SU-DHL-6 (cell line): ENCODE measurements around the gene CACNA2D1.

Experiments used
- H2AFZ ChIP-seq: fragments of 200-600 bp; sonication (generic); 2 replicates; pipeline ENCODE4 v1.6.1; 2014; ENCODE audit warnings: low read depth, mild to moderate bottlenecking, moderate library complexity, mixed read lengths, antibody characterized with exemption, low read length; ENCODE audit not compliant: severe bottlenecking
- H3F3A ChIP-seq: fragments of 200-600 bp; shearing (Covaris generic); 2 replicates; pipeline ENCODE4 v1.6.0; 2016; ENCODE audit warnings: antibody characterized with exemption, mild to moderate bottlenecking; ENCODE audit not compliant: insufficient read depth
- H3K27ac ChIP-seq: fragments of 200-600 bp; sonication (generic); 2 replicates; pipeline ENCODE4 v1.5.1; 2016; ENCODE audit warnings: low read depth, mild to moderate bottlenecking, low read length, moderate library complexity, mixed read lengths
- H3K27me3 ChIP-seq: fragments of 200-600 bp; sonication (generic), shearing (Covaris generic); 2 replicates; pipeline ENCODE4 v1.6.0; 2014; ENCODE audit warnings: mild to moderate bottlenecking, low read length
- H3K36me3 ChIP-seq: fragments of 200-600 bp; sonication (generic); 2 replicates; pipeline ENCODE4 v1.6.1; 2014; ENCODE audit warnings: mild to moderate bottlenecking, low read length, mixed read lengths
- H3K4me2 ChIP-seq: fragments of 300-600, 200-600 bp; shearing (Covaris generic), sonication (generic); 2 replicates; pipeline ENCODE4 v1.6.0; 2014; ENCODE audit warnings: low read length, low read depth, mild to moderate bottlenecking; ENCODE audit not compliant: poor library complexity, severe bottlenecking
- H3K4me3 ChIP-seq: fragments of 200-600 bp; sonication (generic); 2 replicates; pipeline ENCODE4 v1.5.1; 2014; ENCODE audit warnings: antibody characterized with exemption, low read length, mild to moderate bottlenecking, mixed read lengths; ENCODE audit not compliant: insufficient read depth, poor library complexity, severe bottlenecking
- H3K79me2 ChIP-seq: fragments of 200-600 bp; sonication (generic); 2 replicates; pipeline ENCODE4 v1.6.1; 2014; ENCODE audit warnings: mild to moderate bottlenecking, low read length, moderate library complexity; ENCODE audit not compliant: insufficient read depth
- H3K9ac ChIP-seq: fragments of 200-600 bp; sonication (generic); 2 replicates; pipeline ENCODE4 v1.7.0; 2014; ENCODE audit warnings: mild to moderate bottlenecking, low read length
- H3K9me2 ChIP-seq: fragments of 200-600 bp; sonication (generic); replicated peaks from 2 replicates; pipeline ENCODE4 v1.6.1; 2014; ENCODE audit warnings: low read length; ENCODE audit not compliant: insufficient read depth
- H3K9me3 ChIP-seq: fragments of 200-600 bp; sonication (generic); 2 replicates; pipeline ENCODE4 v1.6.1; 2014; ENCODE audit warnings: low read length, mixed read lengths; ENCODE audit not compliant: insufficient read depth
- H4K20me1 ChIP-seq: fragments of 200-600 bp; sonication (generic); 2 replicates; pipeline ENCODE4 v1.6.1; 2014; ENCODE audit warnings: low read depth, mild to moderate bottlenecking, antibody characterized with exemption, low read length, moderate library complexity, mixed read lengths
- CTCF ChIP-seq: fragments of 200-600 bp; sonication (generic); IDR thresholded peaks from one replicate; pipeline ENCODE4 v1.5.1; 2017; ENCODE audit warnings: antibody characterized with exemption, mild to moderate bottlenecking, low read length, moderate library complexity; ENCODE audit not compliant: insufficient read depth, poor library complexity, severe bottlenecking
- EZH2phosphoT487 ChIP-seq: fragments of 200-600 bp; sonication (generic), shearing (Covaris generic); conservative IDR thresholded peaks from 2 replicates; pipeline ENCODE4 v1.6.1; 2018; ENCODE audit warnings: mild to moderate bottlenecking, antibody characterized with exemption, low read length, moderate library complexity, mixed read lengths

CACNA2D1 gene

GRCh38 chr7:82200601-82201000, 243.0 kb downstream of the CACNA2D1 start:
- no peak overlapping the region for H2AFZ ChIP-seq
- H3K4me2 ChIP-seq, result no peak overlapping the region
- no peaks in the 10 kb centered on the region for H3K9me2 ChIP-seq
- no peaks in the 10 kb centered on the region for H4K20me1 ChIP-seq
- H3F3A ChIP-seq, result no peaks in the 10 kb centered on the region
- no peak overlapping the region for H3K27ac ChIP-seq
- H3K9me3 ChIP-seq, result no peaks in the 10 kb centered on the region
- H3K79me2 ChIP-seq, result no peaks in the 10 kb centered on the region
- H3K27me3 ChIP-seq, result no peaks in the 10 kb centered on the region
- no peak overlapping the region for H3K4me3 ChIP-seq
- no peaks in the 10 kb centered on the region for H3K36me3 ChIP-seq
- no peak overlapping the region for H3K9ac ChIP-seq
- TF ChIP-seq CTCF, result no peak
- no peak for TF ChIP-seq EZH2phosphoT487

GRCh38 chr7:82194016-82194643, 249.4 kb downstream of the CACNA2D1 start:
- Histone ChIP-seq H3K4me3 (no peak overlapping the region), H3K9ac (no peak overlapping the region), H3K27ac (no peak overlapping the region), H2AFZ (no peak overlapping the region), H3K27me3 (no peaks in the 10 kb centered on the region), H3K4me2 (no peak overlapping the region), H3K36me3 (no peaks in the 10 kb centered on the region), H3F3A (no peaks in the 10 kb centered on the region), H3K9me2 (no peaks in the 10 kb centered on the region), H4K20me1 (no peaks in the 10 kb centered on the region), H3K79me2 (no peaks in the 10 kb centered on the region), H3K9me3 (no peaks in the 10 kb centered on the region)
- TF ChIP-seq EZH2phosphoT487 (no peak), CTCF (no peak)

- no peaks in the 10 kb centered on the region for H3K36me3 ChIP-seq
These were observed 254.9 kb downstream of the CACNA2D1 start for GRCh38 chr7:82188636-82189035.

More at GRCh38 chr7:82188636-82189035, 254.9 kb downstream of the CACNA2D1 start:
- H3K79me2 ChIP-seq, result no peaks in the 10 kb centered on the region
- H3K27me3 ChIP-seq, result no peaks in the 10 kb centered on the region
- H3F3A ChIP-seq, result no peaks in the 10 kb centered on the region
- no peak overlapping the region for H3K27ac ChIP-seq
- no peak overlapping the region for H2AFZ ChIP-seq
- H3K9me2 ChIP-seq, result no peaks in the 10 kb centered on the region
- no peaks in the 10 kb centered on the region for H3K9me3 ChIP-seq
- H3K4me3 ChIP-seq, result no peak overlapping the region
- H4K20me1 ChIP-seq, result no peaks in the 10 kb centered on the region
- H3K9ac ChIP-seq, result no peak overlapping the region
- TF ChIP-seq EZH2phosphoT487 (no peak), CTCF (no peak)
- H3K4me2 ChIP-seq, result no peak overlapping the region
